A673 (cell line): ENCODE results near the gene CHST1. TPM values are rescaled to one million over a fixed set of nuclear protein-coding genes. Genes with fewer than 3 reads are reported as not detected.

Experiments
- BruUV-seq: library from RNA; stranded (reverse); fragments of 400-500 nt; replicated peaks from 2 replicates; lab custom pipeline; 2021; lab: Mats Ljungman, UMichigan
- CTCF ChIA-PET: fragments of 300-600 bp; sonication (Branson Sonifier 250); formaldehyde crosslinking; loops from one replicate; lab custom pipeline; 2022; ENCODE audit warnings: antibody characterized with exemption; lab: Charles Lee
- POLR2A ChIA-PET: fragments of 300-600 bp; sonication (Branson Sonifier 250); formaldehyde crosslinking; loops from one replicate; lab custom pipeline; 2022; ENCODE audit warnings: antibody characterized with exemption; ENCODE audit not compliant: low non-redundant PET; lab: Charles Lee
- DNase-seq: peaks from one replicate; pipeline ENCODE4 v3.0.0-alpha.2; 2015; ENCODE audit warnings: low spot score
- H3K27ac ChIP-seq: fragments of 200-600 bp; sonication (generic); 2 replicates; pipeline ENCODE4 v1.5.1; 2016; ENCODE audit warnings: mixed run types, low read depth, mild to moderate bottlenecking, mixed read lengths, antibody characterized with exemption, low read length; ENCODE audit not compliant: poor library complexity, severe bottlenecking
- H3K27me3 ChIP-seq: fragments of 200-600 bp; sonication (generic); replicated peaks from 2 replicates; pipeline ENCODE4 v1.6.1; 2017; ENCODE audit warnings: mixed run types, low read depth, mild to moderate bottlenecking, mixed read lengths, antibody characterized with exemption, low read length; ENCODE audit not compliant: insufficient read depth, poor library complexity
- H3K36me3 ChIP-seq: fragments of 200-600 bp; sonication (generic); 2 replicates; pipeline ENCODE4 v1.6.1; 2016; ENCODE audit warnings: mixed run types, mild to moderate bottlenecking, mixed read lengths, antibody characterized with exemption, low read length; ENCODE audit not compliant: insufficient read depth, poor library complexity, severe bottlenecking
- H3K4me1 ChIP-seq: fragments of 200-600 bp; sonication (generic); 2 replicates; pipeline ENCODE4 v1.6.1; 2017; ENCODE audit warnings: mixed run types, mild to moderate bottlenecking, mixed read lengths, antibody characterized with exemption, low read length; ENCODE audit not compliant: insufficient read depth, poor library complexity, severe bottlenecking
- H3K4me3 ChIP-seq: fragments of 200-600 bp; sonication (generic); 2 replicates; pipeline ENCODE4 v1.5.1; 2016; ENCODE audit warnings: low read depth, mixed run types, mild to moderate bottlenecking, mixed read lengths, low read length; ENCODE audit not compliant: poor library complexity, severe bottlenecking
- H3K9me3 ChIP-seq: fragments of 200-600 bp; sonication (generic); 2 replicates; pipeline ENCODE4 v1.6.1; 2016; ENCODE audit warnings: mixed run types, low read depth, mild to moderate bottlenecking, mixed read lengths, antibody characterized with exemption, low read length; ENCODE audit not compliant: poor library complexity, severe bottlenecking
- CTCF ChIP-seq: fragments of 300-800, 200-600 bp; sonication (generic); conservative IDR thresholded peaks from 2 replicates; pipeline ENCODE4 v1.5.1; 2017; ENCODE audit warnings: low read depth, mild to moderate bottlenecking, antibody characterized with exemption, low read length, moderate library complexity, mixed read lengths
- EZH2 ChIP-seq: fragments of 200-600 bp; sonication (generic); IDR thresholded peaks from 2 replicates; pipeline ENCODE4 v1.6.1; 2017; ENCODE audit warnings: borderline replicate concordance, low read depth, mild to moderate bottlenecking, mixed read lengths, antibody characterized with exemption, low read length; ENCODE audit not compliant: poor library complexity, severe bottlenecking
- intact Hi-C: fragments of 100-400 bp; cut with micrococcal nuclease; formaldehyde crosslinking; loops from one replicate; pipeline ENCODE4 v1.10.0; 2022; ENCODE audit not compliant: unreplicated experiment
- total RNA-seq: library from RNA; stranded (reverse); gene quantifications from 2 replicates; pipeline ENCODE4 v1.2.3, GENCODE V29; 2021

The CHST1 gene
- total RNA-seq, 1 experiment from 2014 or later = 17.0 TPM

GRCh38 chr11:45660729-45661438, 4.5 kb downstream of the CHST1 start:
- CTCF ChIA-PET = interaction anchor here (1.4 kb wide), 1 partner anchor 111 kb away, joined by 4 read pairs; no protein-coding TSS in a partner anchor
- no TSS peak for BruUV-seq
- H3K27me3 ChIP-seq = peaks cover 2% of the 10 kb centered on the region

GRCh38 chr11:45659818-45660160, 5.6 kb downstream of the CHST1 start:
- BruUV-seq = no TSS peak
- DNase-seq = no peak
- peaks cover 43% of the 10 kb centered on the region for H3K4me1 ChIP-seq
- POLR2A ChIA-PET = interaction anchor here (0.5 kb wide), 1 partner anchor 1349 kb away, joined by 4 read pairs; no protein-coding TSS in a partner anchor
- TF ChIP-seq CTCF (no peak), EZH2 (no peak)
- CTCF ChIA-PET = no interaction called here
- no peak overlapping the region for H3K27ac ChIP-seq
- intact Hi-C loops = no loop called here
- H3K36me3 ChIP-seq = no peaks in the 10 kb centered on the region
- no peaks in the 10 kb centered on the region for H3K9me3 ChIP-seq
- no peak overlapping the region for H3K4me3 ChIP-seq
- no peaks in the 10 kb centered on the region for H3K27me3 ChIP-seq

More at GRCh38 chr11:45660729-45661438, 4.5 kb downstream of the CHST1 start:
- H3K9me3 ChIP-seq = no peaks in the 10 kb centered on the region
- POLR2A ChIA-PET = no interaction called here
- H3K4me3 ChIP-seq = no peak overlapping the region
- no peak for DNase-seq
- peaks cover 39% of the 10 kb centered on the region for H3K4me1 ChIP-seq
- intact Hi-C loops = no loop called here
- H3K27ac ChIP-seq = no peak overlapping the region
- H3K36me3 ChIP-seq = no peaks in the 10 kb centered on the region
- TF ChIP-seq CTCF (no peak), EZH2 (no peak)

- Histone ChIP-seq H3K9me3 (no peaks in the 10 kb centered on the region), H3K36me3 (no peaks in the 10 kb centered on the region), H3K27me3 (no peaks in the 10 kb centered on the region), H3K4me1 (peaks cover 40% of the 10 kb centered on the region), H3K27ac (no peak overlapping the region), H3K4me3 (no peak overlapping the region)
- ChIA-PET POLR2A (interaction anchor here (0.5 kb wide), 1 partner anchor 1350 kb away, joined by 4 read pairs; no protein-coding TSS in a partner anchor), CTCF (no interaction called here)
- no TSS peak for BruUV-seq
- no peak for DNase-seq
- intact Hi-C loops = no loop called here
- TF ChIP-seq CTCF (no peak), EZH2 (no peak)
These were observed 6.2 kb downstream of the CHST1 start for GRCh38 chr11:45659031-45659817.
